MV-4-11 (cell line): Measurements from ENCODE around the gene GRAMD1B.

Source experiments
- DNase-seq: peaks from one replicate; lab custom pipeline; 2025; lab: John Stamatoyannopoulos, UW

GRAMD1B gene

GRCh38 chr11:123409456-123410217 lies 20.4 kb upstream of the GRAMD1B start:
- DNase-seq: no peak

GRCh38 chr11:123410218-123410549 lies 19.9 kb upstream of the GRAMD1B start:
- DNase-seq: peak; percentile 48

- peak; percentile 81 for DNase-seq
Measured at GRCh38 chr11:123413636-123414035, 16.4 kb upstream of the GRAMD1B start.

- DNase-seq: no peak
Measured at GRCh38 chr11:123416566-123416965, 13.5 kb upstream of the GRAMD1B start.

- DNase-seq: no peak
Measured at GRCh38 chr11:123418351-123419114, 11.5 kb upstream of the GRAMD1B start.

- DNase-seq: peak; percentile 30
Measured at GRCh38 chr11:123419731-123420452, 10.2 kb upstream of the GRAMD1B start.

- DNase-seq: peak; percentile 94
Measured at GRCh38 chr11:123421589-123421988, 8.5 kb upstream of the GRAMD1B start.

- peak; percentile 34 for DNase-seq
Measured at GRCh38 chr11:123425367-123425766, 4.7 kb upstream of the GRAMD1B start.

- DNase-seq: no peak
Measured at GRCh38 chr11:123426789-123427188, 3.3 kb upstream of the GRAMD1B start.

GRCh38 chr11:123427405-123427804 lies 2.7 kb upstream of the GRAMD1B start:
- DNase-seq: no peak

- DNase-seq: no peak
Measured at GRCh38 chr11:123428116-123428715, 1.9 kb upstream of the GRAMD1B start.

GRCh38 chr11:123429336-123429735 lies 733 bp upstream of the GRAMD1B start:
- no peak for DNase-seq

- peak; percentile 66 for DNase-seq
Measured at GRCh38 chr11:123430721-123431497, 840 bp downstream of the GRAMD1B start.

- peak; percentile 44 for DNase-seq
Measured at GRCh38 chr11:123431619-123432018, 1.6 kb downstream of the GRAMD1B start.

GRCh38 chr11:123434262-123434661 lies 4.2 kb downstream of the GRAMD1B start:
- no peak for DNase-seq

GRCh38 chr11:123434911-123435310 lies 4.8 kb downstream of the GRAMD1B start:
- peak; percentile 52 for DNase-seq

- DNase-seq: no peak
Measured at GRCh38 chr11:123437236-123437979, 7.3 kb downstream of the GRAMD1B start.

GRCh38 chr11:123438131-123438627 lies 8.1 kb downstream of the GRAMD1B start:
- DNase-seq: no peak

GRCh38 chr11:123439616-123440015 lies 9.5 kb downstream of the GRAMD1B start:
- DNase-seq: peak; percentile 58

- DNase-seq: no peak
Measured at GRCh38 chr11:123441161-123441560, 11.1 kb downstream of the GRAMD1B start.
